Loucy (cell line): Measurements from ENCODE around the gene HLX.

Source experiments
- H2AFZ ChIP-seq: fragments of 200-600 bp; sonication (generic); 2 replicates; pipeline ENCODE4 v1.6.0; 2016; ENCODE audit warnings: antibody characterized with exemption, mild to moderate bottlenecking, low read length, moderate library complexity
- H3F3A ChIP-seq: fragments of 200-600 bp; 2 replicates; pipeline ENCODE4 v1.6.0; 2016; ENCODE audit warnings: antibody characterized with exemption, low read depth, mild to moderate bottlenecking
- H3K27me3 ChIP-seq: fragments of 200-600 bp; sonication (generic); 2 replicates; pipeline ENCODE4 v1.6.1; 2014; ENCODE audit warnings: low read length, mild to moderate bottlenecking; ENCODE audit not compliant: insufficient read depth, poor library complexity, severe bottlenecking
- H3K36me3 ChIP-seq: fragments of 200-600 bp; sonication (generic); 2 replicates; pipeline ENCODE4 v1.6.1; 2016; ENCODE audit warnings: low read length; ENCODE audit not compliant: insufficient read depth
- H3K4me1 ChIP-seq: fragments of 200-600 bp; sonication (generic); 2 replicates; pipeline ENCODE4 v1.5.1; 2014; ENCODE audit warnings: low read length, mild to moderate bottlenecking; ENCODE audit not compliant: insufficient read depth, poor library complexity, severe bottlenecking
- H3K4me2 ChIP-seq: fragments of 200-600 bp; sonication (generic); 2 replicates; pipeline ENCODE4 v1.6.0; 2014; ENCODE audit warnings: antibody characterized with exemption, low read length, low read depth, mild to moderate bottlenecking; ENCODE audit not compliant: poor library complexity, severe bottlenecking
- H3K4me3 ChIP-seq: fragments of 200-600 bp; sonication (generic); 2 replicates; pipeline ENCODE4 v1.5.1; 2014; ENCODE audit warnings: low read length, mild to moderate bottlenecking, mixed read lengths; ENCODE audit not compliant: poor library complexity, severe bottlenecking
- H3K79me2 ChIP-seq: fragments of 200-600 bp; sonication (generic); 2 replicates; pipeline ENCODE4 v1.6.1; 2014; ENCODE audit warnings: low read length; ENCODE audit not compliant: insufficient read depth
- H3K9ac ChIP-seq: fragments of 200-600 bp; sonication (generic); 2 replicates; pipeline ENCODE4 v1.6.0; 2014; ENCODE audit warnings: mild to moderate bottlenecking, low read depth, low read length, moderate library complexity; ENCODE audit not compliant: poor library complexity, severe bottlenecking
- H3K9me2 ChIP-seq: fragments of 200-600 bp; sonication (generic); replicated peaks from 2 replicates; pipeline ENCODE4 v1.6.1; 2016; ENCODE audit warnings: low read depth, low read length, mixed read lengths
- H3K9me3 ChIP-seq: fragments of 200-600 bp; sonication (generic); 2 replicates; pipeline ENCODE4 v1.6.1; 2014; ENCODE audit warnings: mild to moderate bottlenecking, antibody characterized with exemption, low read length, low read depth; ENCODE audit not compliant: insufficient read depth
- H4K20me1 ChIP-seq: fragments of 200-600 bp; sonication (generic); 2 replicates; pipeline ENCODE4 v1.6.0; 2014; ENCODE audit warnings: antibody characterized with exemption, low read length, mild to moderate bottlenecking; ENCODE audit not compliant: insufficient read depth, poor library complexity, severe bottlenecking
- EZH2phosphoT487 ChIP-seq: fragments of 200-600 bp; IDR thresholded peaks from 2 replicates; pipeline ENCODE4 v1.6.1; 2018; ENCODE audit warnings: antibody characterized with exemption, mild to moderate bottlenecking, moderate library complexity, borderline replicate concordance
- TF ChIP-seq, protein P1 (sequence below): fragments of 200-600 bp; sonication (generic); conservative IDR thresholded peaks from 2 replicates; pipeline ENCODE4 v1.5.1; 2014; ENCODE audit warnings: mild to moderate bottlenecking, antibody characterized with exemption, low read length

HLX gene

GRCh38 chr1:220887520-220888416, 8.5 kb downstream of the HLX start:
- H2AFZ ChIP-seq = no peak overlapping the region
- H3K36me3 ChIP-seq = no peaks in the 10 kb centered on the region
- peaks cover 12% of the 10 kb centered on the region for H3K27me3 ChIP-seq
- H3K9ac ChIP-seq = no peak overlapping the region
- no peaks in the 10 kb centered on the region for H4K20me1 ChIP-seq
- no peaks in the 10 kb centered on the region for H3K9me2 ChIP-seq
- no peak overlapping the region for H3K4me2 ChIP-seq
- H3F3A ChIP-seq = no peaks in the 10 kb centered on the region
- H3K4me3 ChIP-seq = no peak overlapping the region
- no peaks in the 10 kb centered on the region for H3K9me3 ChIP-seq
- TF ChIP-seq EZH2phosphoT487 = no peak
- TF ChIP-seq, protein P1, sequence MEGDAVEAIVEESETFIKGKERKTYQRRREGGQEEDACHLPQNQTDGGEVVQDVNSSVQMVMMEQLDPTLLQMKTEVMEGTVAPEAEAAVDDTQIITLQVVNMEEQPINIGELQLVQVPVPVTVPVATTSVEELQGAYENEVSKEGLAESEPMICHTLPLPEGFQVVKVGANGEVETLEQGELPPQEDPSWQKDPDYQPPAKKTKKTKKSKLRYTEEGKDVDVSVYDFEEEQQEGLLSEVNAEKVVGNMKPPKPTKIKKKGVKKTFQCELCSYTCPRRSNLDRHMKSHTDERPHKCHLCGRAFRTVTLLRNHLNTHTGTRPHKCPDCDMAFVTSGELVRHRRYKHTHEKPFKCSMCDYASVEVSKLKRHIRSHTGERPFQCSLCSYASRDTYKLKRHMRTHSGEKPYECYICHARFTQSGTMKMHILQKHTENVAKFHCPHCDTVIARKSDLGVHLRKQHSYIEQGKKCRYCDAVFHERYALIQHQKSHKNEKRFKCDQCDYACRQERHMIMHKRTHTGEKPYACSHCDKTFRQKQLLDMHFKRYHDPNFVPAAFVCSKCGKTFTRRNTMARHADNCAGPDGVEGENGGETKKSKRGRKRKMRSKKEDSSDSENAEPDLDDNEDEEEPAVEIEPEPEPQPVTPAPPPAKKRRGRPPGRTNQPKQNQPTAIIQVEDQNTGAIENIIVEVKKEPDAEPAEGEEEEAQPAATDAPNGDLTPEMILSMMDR = no peak
- no peaks in the 10 kb centered on the region for H3K4me1 ChIP-seq
- H3K79me2 ChIP-seq = no peaks in the 10 kb centered on the region

GRCh38 chr1:220888417-220888986, 9.3 kb downstream of the HLX start:
- H3K9me2 ChIP-seq = no peaks in the 10 kb centered on the region
- no peaks in the 10 kb centered on the region for H3K36me3 ChIP-seq
- peaks cover 12% of the 10 kb centered on the region for H3K27me3 ChIP-seq
- H3F3A ChIP-seq = no peaks in the 10 kb centered on the region
- no peaks in the 10 kb centered on the region for H3K4me1 ChIP-seq
- H4K20me1 ChIP-seq = no peaks in the 10 kb centered on the region
- H3K4me3 ChIP-seq = no peak overlapping the region
- TF ChIP-seq, protein P1 = no peak
- no peak for TF ChIP-seq EZH2phosphoT487
- H3K9ac ChIP-seq = no peak overlapping the region
- H3K4me2 ChIP-seq = no peak overlapping the region
- no peaks in the 10 kb centered on the region for H3K9me3 ChIP-seq
- no peaks in the 10 kb centered on the region for H3K79me2 ChIP-seq
- H2AFZ ChIP-seq = no peak overlapping the region

DNA sequence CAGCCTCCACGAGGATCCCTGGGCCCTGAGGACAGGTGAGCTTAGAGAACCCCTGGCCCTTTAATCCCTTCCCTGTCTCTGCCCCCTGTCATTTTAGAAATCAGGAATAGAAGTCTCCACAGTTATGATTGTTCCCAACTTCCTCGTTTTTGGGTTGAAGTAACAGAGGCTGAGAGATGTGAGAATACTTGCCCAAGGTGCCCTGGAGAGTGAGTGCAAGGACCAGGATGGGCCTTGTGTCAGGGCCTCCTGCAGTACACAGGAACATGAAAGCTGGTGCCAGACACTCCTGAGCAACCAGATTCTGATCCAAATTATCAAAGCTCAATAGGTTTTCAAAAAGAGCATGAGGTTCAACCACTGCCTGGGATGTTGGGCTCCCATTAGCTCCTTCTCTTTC, 10.1 kb downstream of the HLX start:
- Histone ChIP-seq H4K20me1 (no peaks in the 10 kb centered on the region), H3F3A (no peaks in the 10 kb centered on the region), H2AFZ (no peak overlapping the region), H3K4me1 (no peaks in the 10 kb centered on the region), H3K9me3 (no peaks in the 10 kb centered on the region), H3K27me3 (peaks cover 12% of the 10 kb centered on the region), H3K9ac (no peak overlapping the region), H3K79me2 (no peaks in the 10 kb centered on the region), H3K4me3 (no peak overlapping the region), H3K9me2 (no peaks in the 10 kb centered on the region), H3K4me2 (no peak overlapping the region), H3K36me3 (no peaks in the 10 kb centered on the region)
- TF ChIP-seq, protein P1 = no peak
- TF ChIP-seq EZH2phosphoT487 = no peak
